HepG2 (cell line): ENCODE data around the gene SLC24A4. TPM values are rescaled to one million over a fixed set of nuclear protein-coding genes. Genes with fewer than 3 reads are reported as not detected.
A peak's percentile ranks its signal among the peaks of the same experiment; 100 is the strongest.

Source experiments
- ATAC-seq: fragments of 200-7000 bp; cut with Tn5 transposase; 3 replicates; pipeline ENCODE4 v1.9.1; 2020; ENCODE audit warnings: mild to moderate bottlenecking, moderate library complexity
- Bru-seq: library from RNA; stranded (reverse); fragments of 400-500 nt; gene quantifications from one replicate; lab custom pipeline; 2021; lab: Mats Ljungman, UMichigan
- BruChase-seq, 2 experiments: library from RNA; stranded (reverse); fragments of 400-500 nt; gene quantifications; one replicate each; lab custom pipeline; 2021; lab: Mats Ljungman, UMichigan
- BruUV-seq: library from RNA; stranded (reverse); fragments of 400-500 nt; replicated peaks from 2 replicates; lab custom pipeline; 2021; lab: Mats Ljungman, UMichigan
- CTCF ChIA-PET: fragments of 300-600 bp; formaldehyde crosslinking; extraction: SDS; loops from one replicate; lab custom pipeline; 2021; ENCODE audit warnings: low total read pairs, inconsistent platforms, low intra/inter-chr PET ratio; lab: Yijun Ruan, JAX
- POLR2A ChIA-PET: fragments of 350-600 bp; sonication (Branson Sonifier 250); formaldehyde crosslinking; loops from one replicate; lab custom pipeline; 2020; ENCODE audit warnings: antibody characterized with exemption, inconsistent platforms; lab: Yijun Ruan, JAX
- DNase-seq: peaks from one replicate; pipeline ENCODE4 v3.0.0-alpha.2; 2015; ENCODE audit warnings: low spot score
- FAIRE-seq: peaks from 3 replicates; lab custom pipeline; 2011; peaks lifted over from hg19 to GRCh38; lab: Jason Lieb, UNC
- H2AFZ ChIP-seq: one replicate; pipeline ENCODE4 v1.6.1; 2011; ENCODE audit warnings: low read length, inconsistent platforms
- H3K27ac ChIP-seq: fragments of 300-600 bp; 3 replicates; pipeline ENCODE4 v1.8.0; 2011; ENCODE audit warnings: mixed run types, mild to moderate bottlenecking, mixed read lengths, low read length, inconsistent platforms; ENCODE audit not compliant: insufficient read depth; ENCODE audit errors: extremely low read length
- H3K27me3 ChIP-seq, 2 experiments: fragments of 200-600 bp in 1 of 2; 2 replicates in 1 of 2; 3 replicates in 1 of 2; pipeline versions ENCODE4 v1.6.0 to v1.8.0; 2011; ENCODE audit warnings: low read length in 2 of 2, mild to moderate bottlenecking in 2 of 2, moderate library complexity in 2 of 2, inconsistent platforms in 1 of 2; ENCODE audit not compliant: insufficient read depth in 2 of 2, control insufficient read depth in 1 of 2
- H3K36me3 ChIP-seq, 2 experiments: fragments of 200-600 bp in 1 of 2; replicated peaks in 1 of 2; 2 replicates in 1 of 2; 3 replicates in 1 of 2; pipeline versions ENCODE4 v1.5.1 to v1.8.0; 2011; ENCODE audit warnings: low read length in 2 of 2, inconsistent platforms in 1 of 2; ENCODE audit not compliant: insufficient read depth in 2 of 2, control insufficient read depth in 1 of 2
- H3K4me1 ChIP-seq: 2 replicates; pipeline ENCODE4 v1.5.1; 2012; ENCODE audit warnings: low read length, inconsistent platforms; ENCODE audit not compliant: insufficient read depth
- H3K4me2 ChIP-seq: 2 replicates; pipeline ENCODE4 v1.6.0; 2011; ENCODE audit warnings: low read depth, low read length, inconsistent platforms
- H3K4me3 ChIP-seq, 3 experiments: fragments of 200-600 bp in 1 of 3; sonication (generic), shearing (Covaris generic) in 1 of 3; replicated peaks in 1 of 3; 2 replicates each; pipeline ENCODE4 v1.5.1; 2011 to 2016; ENCODE audit warnings: low read length in 3 of 3, inconsistent platforms in 2 of 3, low read depth in 2 of 3, mild to moderate bottlenecking in 2 of 3, control low read depth in 1 of 3, mixed read lengths in 1 of 3; ENCODE audit not compliant: insufficient read depth in 1 of 3
- H3K79me2 ChIP-seq: one replicate; pipeline ENCODE4 v1.6.1; 2011; ENCODE audit warnings: low read length, inconsistent platforms; ENCODE audit not compliant: insufficient read depth
- H3K9ac ChIP-seq: 2 replicates; pipeline ENCODE4 v1.6.0; 2011; ENCODE audit warnings: mild to moderate bottlenecking, low read depth, low read length, inconsistent platforms; ENCODE audit not compliant: insufficient read depth
- H3K9me3 ChIP-seq: 2 replicates; pipeline ENCODE4 v1.5.1; 2012; ENCODE audit warnings: mild to moderate bottlenecking, low read length
- H4K20me1 ChIP-seq: 2 replicates; pipeline ENCODE4 v1.6.0; 2011; ENCODE audit warnings: inconsistent platforms, mild to moderate bottlenecking, low read length, moderate library complexity; ENCODE audit not compliant: insufficient read depth
- ZNF263 ChIP-seq: sonication (generic); formaldehyde crosslinking; IDR thresholded peaks from 2 replicates; pipeline ENCODE4 v1.4.0; 2020; ENCODE audit warnings: missing genetic modification reagents
- ZNF441 ChIP-seq: sonication (generic); formaldehyde crosslinking; IDR thresholded peaks from 2 replicates; pipeline ENCODE4 v1.7.0; 2021; ENCODE audit warnings: missing genetic modification reagents, borderline replicate concordance
- ZNF800 ChIP-seq: sonication (generic); formaldehyde crosslinking; IDR thresholded peaks from 2 replicates; pipeline ENCODE4 v1.4.0; 2020; ENCODE audit warnings: missing genetic modification reagents
- WGBS: methylation state at CpG from one replicate; pipeline ENCODE4 v1.1.6; 2017; ENCODE audit warnings: low lambda C conversion rate; 5-methylcytosine and 5-hydroxymethylcytosine counted together
- in situ Hi-C: cut with HindIII; loops from 2 replicates; pipeline ENCODE4 v1.10.0; 2017; ENCODE audit warnings: low pct_unique_long_range_greater_than_20kb; ENCODE audit not compliant: extremely low pct_ligation_motif_present
- intact Hi-C: fragments of 100-400 bp; cut with micrococcal nuclease; formaldehyde crosslinking; loops from one replicate; pipeline ENCODE4 v1.10.0; 2022; ENCODE audit not compliant: unreplicated experiment
- long read RNA-seq, 2 experiments: library from RNA in 1 of 2; library from polyadenylated mRNA in 1 of 2; stranded (forward) in 1 of 2; unstranded in 1 of 2; transcript quantifications; one replicate each; pipeline ENCODE4 v2.0.0, GENCODE V29; 2019 to 2022
- polyA minus RNA-seq, 3 experiments: library from RNA; depleted of rRNA, polyadenylated mRNA; stranded (reverse); fragments of >200 nt; gene quantifications; 2 replicates each; pipeline ENCODE4 v1.2.3, GENCODE V29; 2011; ENCODE audit warnings: low replicate concordance in 1 of 3
- polyA plus RNA-seq, 8 experiments: library from polyadenylated mRNA; depleted of rRNA in 3 of 8; stranded (reverse) in 7 of 8; unstranded in 1 of 8; fragments of >200 nt; fragmentation: Illumina TruSeq in 4 of 8; extraction: Trizol in 4 of 8; gene quantifications; 2 replicates each; pipeline versions ENCODE4 v1.2.1 to v1.2.3, GENCODE V29; 2011 to 2016; ENCODE audit warnings: low read depth in 4 of 8, missing spikeins in 1 of 8, mixed read lengths in 1 of 8; ENCODE audit not compliant: insufficient read depth in 1 of 8
- total RNA-seq, 5 experiments: library from RNA; depleted of rRNA; stranded (reverse); fragments of >200 nt; fragmentation: Illumina TruSeq; extraction: Trizol; gene quantifications; 2 replicates each; pipeline ENCODE4 v1.2.3, GENCODE V29; 2016; ENCODE audit warnings: low read depth in 1 of 5

Gene SLC24A4, protein sequence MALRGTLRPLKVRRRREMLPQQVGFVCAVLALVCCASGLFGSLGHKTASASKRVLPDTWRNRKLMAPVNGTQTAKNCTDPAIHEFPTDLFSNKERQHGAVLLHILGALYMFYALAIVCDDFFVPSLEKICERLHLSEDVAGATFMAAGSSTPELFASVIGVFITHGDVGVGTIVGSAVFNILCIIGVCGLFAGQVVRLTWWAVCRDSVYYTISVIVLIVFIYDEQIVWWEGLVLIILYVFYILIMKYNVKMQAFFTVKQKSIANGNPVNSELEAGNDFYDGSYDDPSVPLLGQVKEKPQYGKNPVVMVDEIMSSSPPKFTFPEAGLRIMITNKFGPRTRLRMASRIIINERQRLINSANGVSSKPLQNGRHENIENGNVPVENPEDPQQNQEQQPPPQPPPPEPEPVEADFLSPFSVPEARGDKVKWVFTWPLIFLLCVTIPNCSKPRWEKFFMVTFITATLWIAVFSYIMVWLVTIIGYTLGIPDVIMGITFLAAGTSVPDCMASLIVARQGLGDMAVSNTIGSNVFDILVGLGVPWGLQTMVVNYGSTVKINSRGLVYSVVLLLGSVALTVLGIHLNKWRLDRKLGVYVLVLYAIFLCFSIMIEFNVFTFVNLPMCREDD
- total RNA-seq (2016; rRNA removed; fragmentation: Illumina TruSeq; extraction: Trizol) (not detected in 2 replicates), polyA plus RNA-seq (2011; rRNA removed) (not detected in 2 replicates), polyA minus RNA-seq (2011; rRNA and poly(A)+ RNA removed; ENCODE audit: low replicate concordance) (not detected in 2 replicates), Bru-seq, nascent RNA (percentile 1 among the genes with signal in this experiment), BruChase-seq, experiment 1, labeled RNA remaining after a 6-hour chase (percentile 2 among the genes with signal in this experiment), BruChase-seq, experiment 2, labeled RNA remaining after a 2-hour chase (percentile 0 among the genes with signal in this experiment)
- not detected in 2 replicates for total RNA-seq (2016; cell fraction: cytosol; rRNA removed; fragmentation: Illumina TruSeq; extraction: Trizol; ENCODE audit: low read depth)
- not detected in 2 replicates for total RNA-seq (2016; cell fraction: insoluble cytoplasmic fraction; rRNA removed; fragmentation: Illumina TruSeq; extraction: Trizol)
- total RNA-seq (2016; cell fraction: membrane; rRNA removed; fragmentation: Illumina TruSeq; extraction: Trizol) = not detected in 2 replicates
- total RNA-seq (2016; cell fraction: nucleus; rRNA removed; fragmentation: Illumina TruSeq; extraction: Trizol) = not detected in 2 replicates
- 0.01 TPM in 1 of 2 replicates, not detected in the other for polyA plus RNA-seq (2011; cell fraction: cytosol; rRNA removed)
- polyA plus RNA-seq (2011; cell fraction: nucleus; rRNA removed) = 0.03 and 0.05 TPM in 2 replicates
- not detected in 2 replicates for polyA plus RNA-seq (2012)
- polyA plus RNA-seq (2016; cell fraction: cytosol; fragmentation: Illumina TruSeq; extraction: Trizol; ENCODE audit: low read depth) = not detected in 2 replicates
- polyA plus RNA-seq (2016; cell fraction: insoluble cytoplasmic fraction; fragmentation: Illumina TruSeq; extraction: Trizol; ENCODE audit: low read depth) = not detected in 2 replicates
- polyA plus RNA-seq (2016; cell fraction: membrane; fragmentation: Illumina TruSeq; extraction: Trizol; ENCODE audit: low read depth) = not detected in 2 replicates
- not detected in 2 replicates for polyA plus RNA-seq (2016; cell fraction: nucleus; fragmentation: Illumina TruSeq; extraction: Trizol; ENCODE audit: insufficient read depth, low read depth)
- polyA minus RNA-seq (2011; cell fraction: cytosol; rRNA and poly(A)+ RNA removed) = not detected in 2 replicates
- polyA minus RNA-seq (2011; cell fraction: nucleus; rRNA and poly(A)+ RNA removed) = not detected in 2 replicates
- long read RNA-seq, experiment 1 = 0 reads
- long read RNA-seq, experiment 2 = 0 reads

DNA sequence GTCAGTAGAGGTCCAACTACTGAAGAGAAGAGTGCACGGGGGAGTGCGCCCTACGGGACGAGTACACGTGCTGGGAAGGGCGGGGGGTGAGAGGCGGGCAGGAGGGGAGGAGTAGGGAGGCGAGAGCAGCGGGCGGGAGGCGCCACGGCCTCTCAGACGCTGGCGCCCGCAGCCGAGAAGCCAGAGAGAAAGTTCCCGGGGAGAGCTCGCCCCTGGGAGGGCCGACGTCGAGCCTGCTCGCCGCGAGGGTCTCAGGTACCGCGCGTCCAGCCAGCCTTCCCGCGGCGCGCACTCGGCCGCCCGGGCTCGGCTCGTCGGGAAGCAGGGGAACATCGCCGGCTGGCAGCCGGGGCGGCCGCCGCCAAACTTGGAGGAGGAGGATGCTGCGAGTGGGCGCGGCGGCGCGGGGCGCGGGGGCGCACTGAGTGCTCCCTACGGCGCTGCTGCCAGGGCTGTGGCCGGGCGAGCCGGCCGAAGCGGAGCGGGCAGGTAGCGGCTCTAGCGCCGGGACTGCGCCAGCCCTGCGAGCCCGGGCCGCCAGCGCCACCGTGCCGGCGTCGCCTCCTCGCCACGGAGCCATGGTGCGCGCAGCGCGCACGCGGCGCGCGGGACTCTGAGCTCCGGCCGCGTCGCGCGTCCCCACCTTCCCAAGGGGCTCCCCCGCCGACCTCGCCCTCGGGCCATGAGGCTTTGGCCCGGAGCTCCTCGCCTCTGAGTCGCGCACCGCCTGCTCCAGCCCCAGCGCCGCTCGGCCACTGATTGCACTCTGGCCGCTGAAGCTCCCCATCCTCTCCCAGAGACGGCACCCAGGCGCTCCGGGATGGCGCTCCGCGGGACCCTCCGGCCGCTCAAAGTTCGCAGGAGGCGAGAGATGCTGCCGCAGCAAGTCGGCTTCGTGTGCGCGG lies at the start of gene SLC24A4:
TSS of gene SLC24A4 (plus strand) at position 155 of the 905 bp plus-strand sequence. CDS start at position 821, 666 bp downstream.
- Histone ChIP-seq H3K4me2 (no peak within 1 kb of the TSS), H3K27ac (no peak within 1 kb of the TSS), H3K9ac (no peak within 1 kb of the TSS), H4K20me1 (no peaks in the 10 kb centered on the region), H3K27me3 (peaks cover 13 to 85% of the 10 kb centered on the region in 2 experiments), H3K4me1 (no peaks in the 10 kb centered on the region), H2AFZ (no peak within 1 kb of the TSS), H3K36me3 (no peaks in the 10 kb centered on the region), H3K9me3 (no peaks in the 10 kb centered on the region)
- BruUV-seq = no TSS peak
- 8% methylated on average over 23 of the region's 117 CpGs for WGBS
- in situ Hi-C loops (no loop called here), intact Hi-C loops (no loop called here)
- POLR2A ChIA-PET = no interaction called here
- DNase-seq = no peak
- CTCF ChIA-PET = no interaction called here
- TF ChIP-seq ZNF441 (CRISPR knock-in tag) (no peak), ZNF263 (CRISPR knock-in tag) (peak; percentile 36; the same call in 1 of the 2 replicates), ZNF800 (CRISPR knock-in tag) (peak; percentile 81)
- TF ChIP-seq, all 625 proteins: peak for 2
- ATAC-seq (peak; percentile 64), FAIRE-seq (no peak)
- Histone ChIP-seq H3K4me3 (no peak within 1 kb of the TSS; a peak in 1 of 6 replicates), H3K79me2 (no peaks in the 10 kb centered on the region)
